Fibroblast of peridontal ligament (primary cell): ENCODE data around the gene TM4SF1.

ENCODE experiments used
- DNase-seq: peaks from one replicate; pipeline ENCODE4 v3.0.0-alpha.2; 2010; ENCODE audit errors: extremely low read depth

The TM4SF1 gene, protein sequence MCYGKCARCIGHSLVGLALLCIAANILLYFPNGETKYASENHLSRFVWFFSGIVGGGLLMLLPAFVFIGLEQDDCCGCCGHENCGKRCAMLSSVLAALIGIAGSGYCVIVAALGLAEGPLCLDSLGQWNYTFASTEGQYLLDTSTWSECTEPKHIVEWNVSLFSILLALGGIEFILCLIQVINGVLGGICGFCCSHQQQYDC

DNA sequence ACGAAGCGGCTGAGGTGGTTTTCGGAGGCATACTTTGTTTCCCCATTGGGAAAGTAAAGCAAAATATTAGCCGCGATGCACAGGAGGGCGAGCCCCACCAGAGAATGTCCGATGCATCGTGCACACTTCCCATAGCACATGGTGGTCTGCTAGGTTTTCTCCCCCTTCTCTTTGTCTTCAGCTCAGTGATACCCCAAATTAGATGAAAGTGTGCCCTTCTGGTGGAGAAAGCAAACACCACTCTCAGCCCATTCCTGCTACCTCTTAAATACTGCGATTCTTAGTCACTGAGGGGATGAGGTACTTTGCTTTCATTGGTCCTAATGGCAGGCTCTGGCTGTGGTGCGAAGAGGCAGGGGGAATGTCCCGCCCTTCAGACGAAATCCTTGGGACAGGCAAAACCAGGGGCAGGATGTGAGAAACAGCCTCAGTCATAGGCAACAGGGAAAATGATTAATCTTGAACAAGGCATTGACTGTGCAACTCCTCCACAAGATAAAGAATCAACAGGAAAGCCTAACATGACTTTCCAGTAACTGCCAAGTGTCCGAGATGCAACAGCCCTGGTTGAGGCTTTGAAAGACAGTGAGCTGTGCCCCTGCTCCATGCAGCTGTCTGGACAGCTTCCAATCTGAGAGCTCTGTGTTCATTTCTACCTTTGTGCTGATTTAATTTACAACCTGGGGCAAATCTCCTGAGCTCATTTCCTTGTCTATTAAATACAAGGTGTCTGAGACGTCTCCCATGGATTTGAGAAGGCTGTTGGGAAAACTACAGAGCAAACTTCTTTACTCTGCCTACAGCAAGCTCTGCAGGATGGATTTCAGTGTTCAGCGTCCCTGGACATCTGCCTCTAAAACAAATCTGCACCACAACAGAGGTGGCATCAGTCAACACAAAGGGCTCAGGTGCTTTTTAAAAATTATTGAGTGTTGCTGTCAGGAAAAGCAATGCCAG, at the start of gene TM4SF1:
TSS of gene TM4SF1 (minus strand) at position 242 of the 957 bp plus-strand sequence. CDS start at position 140, 102 bp downstream.
- peak; percentile 70 for DNase-seq

DNA sequence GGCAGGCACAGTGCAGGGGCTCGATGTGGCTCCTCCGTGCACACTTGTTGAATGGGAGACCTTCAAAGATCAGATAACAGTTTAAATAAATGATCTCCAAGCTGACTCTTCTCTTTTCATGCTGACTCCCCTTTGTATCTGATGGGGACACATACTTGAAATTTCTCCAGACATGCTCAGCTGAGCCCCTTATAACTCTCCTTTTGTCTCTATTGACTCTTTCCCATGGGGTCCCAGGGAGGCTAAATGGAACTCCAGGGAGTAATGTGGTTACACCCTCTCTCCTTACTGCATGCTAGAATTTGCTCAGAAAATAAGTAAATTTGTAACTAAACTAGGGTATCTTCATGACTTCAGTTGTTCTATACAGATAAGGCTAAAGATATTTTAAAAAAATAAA, 48.9 kb upstream of the TM4SF1 start:
- DNase-seq, result no peak

DNA sequence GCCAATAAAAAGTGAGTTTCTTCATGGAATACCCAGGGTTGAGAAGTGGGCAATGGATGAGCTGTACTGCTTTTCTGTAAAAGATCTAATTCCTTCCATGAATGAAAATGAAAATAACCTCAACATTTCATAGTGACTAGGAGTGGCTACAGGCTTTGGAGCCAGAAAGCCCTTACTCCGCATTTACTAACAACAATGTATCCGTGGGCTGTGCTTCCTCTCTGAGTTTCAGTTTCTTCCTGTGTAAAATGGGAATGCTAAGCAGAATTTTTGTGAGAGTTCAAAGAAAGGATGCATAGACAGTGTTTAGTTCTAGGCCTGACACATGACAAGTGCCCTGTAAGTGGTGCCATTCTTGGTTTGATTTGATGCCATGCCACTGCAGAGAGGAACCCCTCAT, 47.5 kb upstream of the TM4SF1 start:
- no peak for DNase-seq

DNA sequence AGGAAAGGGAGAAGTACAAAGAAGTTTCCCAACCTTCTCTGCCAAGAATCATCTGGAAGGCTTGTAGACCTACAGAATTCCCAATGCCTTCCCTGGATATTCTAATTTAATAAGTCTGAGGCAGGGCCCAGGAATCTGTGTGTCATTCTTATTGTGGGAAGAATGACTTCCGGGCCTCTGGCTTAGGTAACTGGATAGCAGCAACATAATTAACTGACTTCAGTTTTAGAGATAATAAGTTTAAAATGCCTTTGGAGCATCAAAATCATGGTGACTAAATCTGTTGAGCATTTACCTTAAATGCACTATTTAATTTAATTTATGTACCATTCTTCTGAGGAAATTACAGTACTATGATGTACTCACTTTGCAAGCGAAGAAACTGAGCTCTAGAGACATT, 44.3 kb upstream of the TM4SF1 start:
- no peak for DNase-seq

DNA sequence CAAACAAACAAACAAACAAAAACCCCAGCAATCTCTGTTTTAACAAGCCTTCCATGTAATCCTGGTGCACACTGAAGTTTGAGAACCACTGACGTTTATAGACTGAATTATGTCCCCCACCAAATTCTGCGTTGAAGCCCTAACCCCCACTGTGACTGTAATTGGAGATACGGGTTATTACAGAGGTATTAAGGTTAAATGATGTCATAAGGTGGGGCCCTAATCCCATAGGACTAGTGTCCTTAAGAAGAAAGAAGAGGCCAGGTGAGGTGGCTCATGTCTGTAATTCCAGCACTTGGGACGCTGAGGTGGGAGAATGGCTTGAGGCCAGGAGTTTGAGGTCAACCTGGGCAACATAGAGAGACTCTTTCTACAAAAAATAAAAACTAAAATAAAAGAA, 42.4 kb upstream of the TM4SF1 start:
- DNase-seq, result no peak

DNA sequence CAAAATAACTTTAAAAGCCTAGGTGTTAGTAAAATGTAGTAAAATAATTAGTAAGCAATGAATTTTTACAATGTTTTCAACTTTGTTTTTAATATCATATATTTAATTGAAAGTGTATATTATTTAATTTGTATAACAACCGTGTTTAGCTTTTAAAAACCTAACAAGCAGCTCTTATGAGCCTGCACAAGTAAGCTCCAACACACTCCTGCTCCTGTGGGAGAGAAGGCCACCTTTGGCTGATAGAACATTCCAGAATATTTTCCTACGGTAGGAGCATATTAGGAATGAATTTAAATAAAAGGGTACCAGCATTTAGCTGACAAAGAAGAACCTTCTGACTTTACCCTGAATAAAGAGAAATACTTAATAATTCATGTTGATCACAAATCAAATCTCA, 40.3 kb upstream of the TM4SF1 start:
- DNase-seq, result no peak

DNA sequence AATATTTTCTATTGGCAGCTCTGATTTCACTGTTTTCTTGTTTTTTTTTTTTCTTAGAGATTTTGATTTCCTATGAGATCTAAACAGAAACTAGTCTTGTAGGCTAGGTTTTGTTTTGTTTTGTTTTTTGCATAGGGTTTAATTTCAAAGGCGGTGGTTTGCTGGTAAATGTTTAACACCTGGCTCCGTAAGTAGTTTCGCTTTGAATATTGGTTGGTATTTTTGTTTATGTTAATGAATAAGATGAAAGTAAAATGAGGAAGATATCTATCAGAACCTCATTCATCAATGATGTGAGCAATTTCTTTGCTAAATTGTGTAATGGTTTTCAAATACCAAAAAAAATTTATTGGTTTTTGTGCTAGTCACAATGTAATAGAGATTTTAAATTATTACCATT, 39.7 kb upstream of the TM4SF1 start:
- no peak for DNase-seq

DNA sequence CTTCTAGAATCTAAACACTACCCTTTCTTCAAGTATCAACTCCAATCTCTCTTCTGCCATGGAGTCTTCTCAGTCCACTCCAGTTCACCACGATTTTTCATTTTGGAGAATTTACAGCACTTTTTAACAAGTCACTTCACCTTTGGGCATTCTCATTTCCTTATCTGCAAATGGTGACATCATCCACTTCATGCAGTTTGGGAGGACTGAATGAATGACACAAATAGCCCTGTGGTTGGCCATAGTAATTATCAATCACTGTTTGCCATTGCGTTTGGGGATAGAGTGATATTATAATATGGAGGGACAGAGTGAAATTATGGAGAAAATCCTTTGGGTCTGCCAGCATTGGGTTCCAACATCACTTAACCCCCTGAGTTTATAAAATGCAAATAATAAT, 38.0 kb upstream of the TM4SF1 start:
- DNase-seq, result no peak

DNA sequence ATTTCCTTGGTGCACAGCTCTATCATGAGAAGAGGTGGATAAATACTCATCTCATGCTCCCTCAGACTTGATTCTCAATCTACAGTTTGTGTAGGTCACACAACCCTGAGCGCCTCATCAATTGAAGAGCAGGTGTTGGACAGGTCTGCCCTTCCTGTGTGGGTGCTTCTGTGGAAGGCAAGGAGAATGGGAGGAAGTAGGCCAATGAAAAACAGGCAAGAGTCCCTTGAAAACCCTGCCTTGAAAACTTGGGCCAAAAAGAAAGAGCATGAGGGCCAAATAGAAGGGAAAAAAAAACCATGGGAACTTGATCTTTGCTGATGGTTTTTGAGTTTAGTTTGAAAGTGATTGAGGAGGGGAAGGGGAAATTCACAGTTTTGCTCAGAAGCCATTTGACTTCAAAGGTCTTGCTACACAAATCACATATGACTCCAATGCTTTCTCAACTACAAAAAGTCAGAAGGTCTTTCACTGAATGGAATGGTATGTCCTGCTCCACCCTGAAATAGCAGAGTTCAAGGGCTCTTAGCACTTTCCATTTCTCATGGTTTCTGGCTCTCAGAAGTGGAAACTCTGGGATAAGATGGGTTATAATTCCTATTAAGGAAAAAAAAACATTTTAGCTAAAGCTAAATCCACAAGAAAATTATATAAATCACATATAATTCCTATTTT, 37.2 kb upstream of the TM4SF1 start:
- peak; percentile 65 for DNase-seq

DNA sequence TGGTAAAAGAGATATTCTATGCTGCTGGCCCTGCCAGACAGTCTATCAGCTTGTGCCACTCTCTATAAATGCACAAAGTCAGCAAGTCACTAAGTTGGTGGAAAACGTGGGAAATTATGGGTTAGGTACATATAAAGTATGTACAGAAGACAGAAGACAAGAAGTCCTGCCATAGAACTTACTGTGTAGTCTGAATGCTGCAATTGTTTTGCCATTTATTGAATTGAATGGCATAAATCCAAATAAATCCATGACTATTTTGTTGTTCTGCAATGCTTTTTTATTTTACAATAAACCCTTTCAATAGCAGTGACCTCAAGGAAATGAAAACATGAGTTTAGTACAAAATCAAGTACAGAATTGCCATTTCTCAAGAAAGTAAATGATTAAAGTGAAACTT, 34.1 kb upstream of the TM4SF1 start:
- no peak for DNase-seq

DNA sequence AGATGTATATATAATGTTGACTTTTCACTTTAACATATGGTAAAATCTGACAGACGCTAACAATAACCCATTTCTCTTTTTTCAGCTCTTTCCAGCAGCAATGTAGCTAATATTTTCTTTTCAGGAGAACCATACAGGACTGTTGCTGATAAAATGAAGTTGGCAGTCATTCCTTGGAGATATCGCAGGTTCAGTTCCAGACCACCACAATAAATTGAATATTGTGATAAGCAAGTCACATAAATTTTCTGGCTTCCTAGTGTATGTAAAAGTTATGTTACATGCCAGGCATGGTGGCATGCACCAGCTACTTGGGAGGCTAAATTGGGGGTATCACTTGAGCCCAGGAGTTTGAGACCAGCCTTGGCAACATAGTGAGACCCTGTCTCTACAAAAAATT, 31.9 kb upstream of the TM4SF1 start:
- DNase-seq, result no peak

DNA sequence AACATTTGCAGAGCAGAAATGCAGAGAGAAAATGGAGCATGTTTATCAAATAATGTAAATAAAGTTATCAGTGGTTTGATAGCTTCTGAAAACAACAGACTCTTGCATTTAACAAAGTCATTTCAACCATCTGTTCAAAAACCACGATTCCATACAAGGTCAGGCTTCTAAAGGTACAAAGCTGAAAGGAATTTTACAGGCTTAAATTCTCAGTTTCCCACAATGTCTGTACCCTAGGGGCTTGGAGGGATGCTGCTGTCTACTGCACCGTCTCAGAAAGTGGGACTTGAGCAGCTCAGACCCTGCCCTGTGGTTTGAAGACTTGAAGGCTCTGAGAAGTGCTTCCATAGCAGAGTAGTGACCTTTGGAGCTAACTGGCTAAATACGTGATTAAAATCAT, 30.4 kb upstream of the TM4SF1 start:
- DNase-seq, result no peak

DNA sequence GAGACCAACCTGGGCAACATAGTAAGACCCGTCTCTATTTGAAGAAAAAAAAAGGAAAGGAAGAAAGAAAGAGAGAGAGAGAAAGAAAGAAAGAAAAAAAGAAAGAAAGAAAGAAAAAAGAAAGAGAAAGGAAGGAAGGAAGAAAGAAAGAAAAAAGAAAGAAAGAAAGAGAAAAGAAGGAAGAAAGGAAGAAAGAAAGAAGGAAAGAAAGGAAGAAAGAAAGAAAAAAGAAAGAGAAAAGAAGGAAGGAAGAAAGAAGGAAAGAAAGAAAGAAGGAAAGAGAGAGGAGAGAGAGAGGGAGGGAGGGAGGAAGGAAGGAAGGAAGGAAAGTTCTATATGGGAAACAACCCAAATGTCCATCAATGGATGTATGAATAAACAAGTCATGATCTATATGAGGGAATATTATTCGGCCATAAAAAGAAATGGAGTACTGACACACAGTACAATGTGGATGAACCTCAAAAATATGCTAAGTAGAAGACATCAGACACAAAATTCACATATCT, 28.8 kb upstream of the TM4SF1 start:
- DNase-seq, result no peak

DNA sequence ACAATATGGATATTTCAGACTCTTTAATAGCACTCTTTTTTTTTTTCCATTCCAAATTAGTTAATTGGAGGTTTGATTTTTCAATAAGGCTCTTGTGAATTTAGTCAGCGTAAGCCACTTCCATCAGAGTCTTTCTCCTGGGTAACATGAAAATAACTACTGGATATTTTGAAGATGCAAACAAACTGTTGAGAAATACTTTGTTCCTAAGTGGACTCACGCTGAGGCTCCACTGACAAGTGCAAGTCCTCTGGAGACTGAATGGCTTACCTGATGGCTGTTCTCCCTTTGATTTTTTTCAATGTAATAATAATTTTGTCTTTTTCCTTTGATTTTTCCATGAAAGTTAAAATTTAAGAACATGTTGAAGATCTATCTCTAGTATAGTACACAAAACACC, 26.0 kb upstream of the TM4SF1 start:
- DNase-seq, result no peak

DNA sequence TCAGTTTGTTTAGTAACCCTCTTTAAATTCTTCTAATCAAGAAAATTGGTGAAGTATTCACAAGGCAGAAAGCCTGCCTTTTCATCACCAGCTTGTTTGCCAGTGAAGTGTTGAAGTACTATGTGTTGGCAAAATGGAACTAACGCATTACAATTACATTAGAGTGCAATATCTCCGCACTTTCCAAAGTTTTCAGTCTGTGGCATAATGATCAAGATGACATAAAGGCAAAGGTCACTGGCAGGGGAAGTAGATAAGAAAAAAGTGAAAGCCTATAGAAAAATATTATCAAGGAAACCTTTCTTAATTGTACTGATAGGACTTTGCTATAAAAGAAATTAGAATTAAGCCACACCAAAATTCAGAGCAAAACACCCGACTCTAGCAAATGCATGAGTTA, 25.0 kb upstream of the TM4SF1 start:
- no peak for DNase-seq

DNA sequence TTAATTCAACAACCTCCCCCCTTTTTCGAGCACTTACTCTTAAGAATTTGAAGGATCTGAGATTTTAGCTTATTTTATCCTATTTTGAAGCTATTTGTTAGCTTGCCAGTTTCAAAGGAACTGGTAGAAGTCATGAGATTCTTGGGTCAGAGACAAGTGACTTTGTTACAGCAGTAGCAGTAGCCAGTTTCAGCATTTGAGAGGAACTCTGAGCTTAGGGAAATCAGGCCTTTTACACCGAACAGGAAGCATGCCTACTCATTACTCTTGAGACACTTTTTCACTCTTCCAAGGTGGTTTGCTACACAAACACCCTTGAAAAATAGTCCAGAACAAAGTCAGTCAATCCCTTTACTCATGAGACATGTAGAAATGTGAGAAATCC, 24.5 kb upstream of the TM4SF1 start:
- no peak for DNase-seq

DNA sequence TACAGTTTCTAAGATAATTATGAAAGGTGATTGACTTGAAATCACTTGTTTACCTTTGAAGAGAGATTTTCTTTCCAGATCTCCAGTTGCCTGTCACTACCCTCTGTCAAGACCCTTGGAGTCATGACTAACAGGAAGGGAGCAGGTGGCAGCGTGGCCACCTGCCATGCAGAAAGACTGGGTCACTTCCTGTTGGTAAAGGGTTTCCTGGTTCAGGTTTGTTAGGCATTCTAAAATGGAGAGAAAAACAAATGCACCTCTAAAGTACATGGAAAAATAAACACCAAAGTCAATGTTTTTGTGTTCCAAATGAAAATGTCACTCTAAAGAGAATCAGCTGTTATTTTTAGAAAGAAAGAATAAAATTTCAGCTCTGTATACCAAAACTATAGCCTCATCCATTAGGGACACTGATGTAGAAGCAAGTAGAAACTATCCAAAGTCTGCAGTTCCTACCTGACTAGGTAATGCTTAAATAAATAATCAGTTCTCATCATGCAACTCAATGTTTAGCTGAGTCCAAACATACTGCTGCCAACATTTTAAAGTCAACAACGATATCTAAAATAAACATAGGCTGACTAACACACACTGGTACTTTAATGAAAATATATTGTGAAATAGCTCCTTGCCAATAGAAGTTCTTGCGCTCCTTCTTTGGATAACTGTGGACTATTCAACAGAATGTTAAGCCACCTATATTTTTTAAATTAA, 23.9 kb upstream of the TM4SF1 start:
- DNase-seq, result peak; percentile 73

DNA sequence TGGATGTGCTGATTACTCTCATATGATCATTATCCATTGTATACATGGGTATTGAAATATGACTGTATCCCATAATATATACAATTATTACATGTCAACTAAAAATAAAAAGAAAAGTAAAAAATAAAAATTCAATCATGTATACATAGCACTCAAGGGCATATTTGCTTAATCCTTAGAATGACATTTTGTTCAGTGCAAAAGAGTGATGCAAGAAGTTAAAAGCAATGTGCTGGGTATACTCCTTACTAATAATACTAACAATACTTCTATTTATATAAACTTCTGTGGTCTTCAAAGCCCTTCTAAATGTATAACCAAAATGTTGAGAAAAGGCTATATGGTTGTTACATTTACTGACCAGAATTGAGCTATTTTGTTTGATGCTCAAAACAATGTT, 23.2 kb upstream of the TM4SF1 start:
- no peak for DNase-seq

DNA sequence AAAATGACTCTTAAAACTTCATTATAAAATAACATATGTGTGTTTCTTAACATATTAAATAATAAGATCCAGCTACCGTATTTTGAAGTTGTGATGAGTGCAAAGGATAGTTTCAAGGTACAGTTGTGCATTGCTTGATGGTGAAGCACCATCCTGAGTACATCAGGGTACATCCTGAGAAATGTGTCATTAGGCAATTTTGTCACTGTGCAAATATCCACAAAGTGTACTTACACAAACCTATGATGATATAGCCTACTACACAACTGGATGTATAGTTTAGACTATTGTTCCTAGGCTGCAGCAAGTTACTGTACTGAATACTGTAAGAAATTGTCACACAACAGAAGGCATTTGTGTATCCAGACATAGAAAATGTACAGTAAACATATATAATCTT, 20.8 kb upstream of the TM4SF1 start:
- DNase-seq, result no peak

DNA sequence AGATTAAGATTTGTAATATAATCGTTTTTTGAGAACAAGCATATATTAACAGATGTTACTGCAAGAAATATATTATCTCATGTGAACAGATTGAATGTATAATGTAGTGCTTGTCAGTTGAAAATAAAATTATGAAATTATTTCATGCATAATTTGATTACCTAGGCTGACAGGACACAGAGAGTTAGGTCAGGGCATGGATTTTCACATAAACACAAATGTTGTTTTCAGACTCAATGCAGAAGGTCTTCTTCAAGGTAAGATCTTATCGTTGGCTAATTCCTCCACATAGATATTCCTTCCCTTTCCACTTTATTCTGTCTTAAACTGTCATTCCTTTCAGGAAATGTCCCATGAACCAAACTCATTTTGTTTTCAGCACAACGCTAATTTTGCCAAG, 20.1 kb upstream of the TM4SF1 start:
- no peak for DNase-seq

DNA sequence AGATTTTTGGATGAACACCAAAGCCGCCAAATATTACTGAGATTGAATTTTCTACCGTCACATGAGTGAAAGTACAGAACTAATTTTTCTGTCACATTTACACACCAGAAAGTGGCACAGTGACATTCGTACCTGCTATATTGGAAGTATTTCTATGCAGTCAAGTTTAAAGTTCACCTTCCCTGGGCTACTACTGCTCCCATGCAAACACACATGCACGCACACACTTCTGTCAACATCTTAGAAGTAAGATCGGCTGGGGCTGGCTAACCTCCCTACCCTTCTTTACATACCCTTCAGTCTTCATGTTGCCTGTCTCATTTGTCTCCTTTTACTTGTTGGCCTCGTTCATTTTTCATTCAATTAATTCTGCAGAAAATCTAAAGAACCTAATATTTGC, 19.0 kb upstream of the TM4SF1 start:
- no peak for DNase-seq
